Bladder microvascular endothelial cell (primary cell): ENCODE data around the gene HACD4. TPM values are rescaled to one million over a fixed set of nuclear protein-coding genes. Genes with fewer than 3 reads are reported as not detected.

Experiments
- total RNA-seq: library from RNA; depleted of rRNA; stranded (reverse); fragments of >200 nt; gene quantifications from 2 replicates; pipeline ENCODE4 v1.2.3, GENCODE V29; 2014

Gene HACD4
- total RNA-seq = 0.44 and 1.8 TPM in 2 replicates

GRCh38 chr9:21031091-21031807 lies at the start of gene HACD4:
Gene HACD4, minus strand, starts transcription at chr9:21031640. Its CDS starts 50 bp downstream, at chr9:21031590.

GRCh38 chr9:21077781-21078180 lies 46.3 kb upstream of the HACD4 start, which contains the start of gene IFNB1:
Gene IFNB1, minus strand, starts transcription at chr9:21077942. Its CDS starts 73 bp downstream, at chr9:21077869.

Other genes starting within 250 kb of the HACD4 start
- not detected in 2 replicates for gene IFNB1, start 46.3 kb upstream of the HACD4 start, total RNA-seq
- gene IFNW1, start 110.2 kb upstream of the HACD4 start, total RNA-seq = not detected in 2 replicates
- gene IFNA21, start 135.0 kb upstream of the HACD4 start, total RNA-seq = not detected in 2 replicates
- not detected in 2 replicates for gene IFNA4, start 155.9 kb upstream of the HACD4 start, total RNA-seq
- not detected in 2 replicates for gene IFNA7, start 170.6 kb upstream of the HACD4 start, total RNA-seq
- gene IFNA10, start 175.5 kb upstream of the HACD4 start, total RNA-seq = not detected in 2 replicates
- not detected in 2 replicates for gene IFNA16, start 185.7 kb upstream of the HACD4 start, total RNA-seq
- not detected in 2 replicates for gene IFNA17, start 196.6 kb upstream of the HACD4 start, total RNA-seq
- not detected in 2 replicates for gene IFNA14, start 208.4 kb upstream of the HACD4 start, total RNA-seq